BLaER1 treated with 17β-estradiol and CSF1 and Interleukin-3, amounts not matched to agents 10 nM and 100 nM (cell line): ENCODE data around the gene ARL13A.

Experiments
- H3K27ac ChIP-seq, 11 experiments: shearing (Covaris generic); formaldehyde crosslinking; 2 replicates each; pipeline ENCODE4 v1.8.1; 2022
- H3K27me3 ChIP-seq, 11 experiments: shearing (Covaris generic); formaldehyde crosslinking; 2 replicates each; pipeline ENCODE4 v1.8.1; 2022
- H3K36me3 ChIP-seq, 11 experiments: shearing (Covaris generic); formaldehyde crosslinking; 2 replicates each; pipeline ENCODE4 v1.8.1; 2022
- H3K4me1 ChIP-seq, 10 experiments: shearing (Covaris generic); formaldehyde crosslinking; 2 replicates each; pipeline ENCODE4 v1.8.1; 2022
- H3K4me2 ChIP-seq, 11 experiments: shearing (Covaris generic); formaldehyde crosslinking; 2 replicates each; pipeline ENCODE4 v1.8.1; 2022
- H3K4me3 ChIP-seq, 10 experiments: shearing (Covaris generic); formaldehyde crosslinking; 2 replicates each; pipeline ENCODE4 v1.8.1; 2022
- H3K9ac ChIP-seq, 11 experiments: shearing (Covaris generic); formaldehyde crosslinking; 2 replicates each; pipeline ENCODE4 v1.8.1; 2022
- H3K9me3 ChIP-seq, 11 experiments: shearing (Covaris generic); formaldehyde crosslinking; replicated peaks in 1 of 11; 2 replicates each; pipeline ENCODE4 v1.8.1; 2022
- H4K20me1 ChIP-seq, 11 experiments: shearing (Covaris generic); formaldehyde crosslinking; 2 replicates each; pipeline ENCODE4 v1.8.1; 2022
- Cebpa-rat ChIP-seq, 11 experiments: shearing (Covaris generic); IDR thresholded peaks; 2 replicates each; pipeline ENCODE4 v1.8.1; 2022

ARL13A gene

GRCh38 chrX:100969408-100969807 lies at the start of gene ARL13A:
TSS of gene ARL13A (plus strand) at chrX:100969708. CDS start at chrX:100973690, 3,982 bp downstream.
- Histone ChIP-seq H3K4me1 (no peaks in the 10 kb centered on the region), H3K27ac (no peak within 1 kb of the TSS), H3K9ac (no peak within 1 kb of the TSS), H3K27me3 (no peaks in the 10 kb centered on the region), H4K20me1 (no peaks in the 10 kb centered on the region), H3K4me2 (no peak within 1 kb of the TSS), H3K9me3 (peaks cover 9 to 13% (median 11%) of the 10 kb centered on the region in 11 experiments), H3K36me3 (no peaks in the 10 kb centered on the region), H3K4me3 (no peak within 1 kb of the TSS)
- no peak for TF ChIP-seq Cebpa-rat (IDR thresholded peaks at IDR 0.05)

- no peaks in the 10 kb centered on the region for H4K20me1 ChIP-seq
- no peaks in the 10 kb centered on the region for H3K4me1 ChIP-seq
- no peak overlapping the region for H3K27ac ChIP-seq
- no peak overlapping the region for H3K4me3 ChIP-seq
- H3K4me2 ChIP-seq: no peak overlapping the region
- H3K9me3 ChIP-seq: peaks cover 0 to 6% (median 0%) of the 10 kb centered on the region in 11 experiments; a peak in 2 of 22 replicates
- H3K9ac ChIP-seq: no peak overlapping the region
- H3K27me3 ChIP-seq: no peaks in the 10 kb centered on the region
- H3K36me3 ChIP-seq: no peaks in the 10 kb centered on the region
- no peak for TF ChIP-seq Cebpa-rat (IDR thresholded peaks at IDR 0.05)
Measured at GRCh38 chrX:100924375-100924774, 45.1 kb upstream of the ARL13A start.

GRCh38 chrX:100926453-100926852 lies 43.1 kb upstream of the ARL13A start:
- no peak overlapping the region for H3K27ac ChIP-seq
- no peaks in the 10 kb centered on the region for H3K27me3 ChIP-seq
- no peak overlapping the region for H3K4me3 ChIP-seq
- no peak for TF ChIP-seq Cebpa-rat (IDR thresholded peaks at IDR 0.05)
- H3K9ac ChIP-seq: no peak overlapping the region
- no peaks in the 10 kb centered on the region for H4K20me1 ChIP-seq
- peaks cover 0 to 1% (median 0%) of the 10 kb centered on the region in 10 experiments; a peak in 1 of 20 replicates for H3K4me1 ChIP-seq
- H3K9me3 ChIP-seq: peaks cover 4 to 17% (median 9%) of the 10 kb centered on the region in 11 experiments; a peak in 20 of 22 replicates
- no peaks in the 10 kb centered on the region for H3K36me3 ChIP-seq
- no peak overlapping the region for H3K4me2 ChIP-seq

GRCh38 chrX:100928660-100929613 lies 40.6 kb upstream of the ARL13A start, which contains the start of gene XKRX:
TSS of gene XKRX (minus strand) at chrX:100928917. CDS start at chrX:100928304, 613 bp downstream.
- no peak within 1 kb of the TSS for H3K9ac ChIP-seq
- no peak for TF ChIP-seq Cebpa-rat (IDR thresholded peaks at IDR 0.05)
- H3K27me3 ChIP-seq: no peaks in the 10 kb centered on the region
- no peak within 1 kb of the TSS for H3K27ac ChIP-seq
- H3K36me3 ChIP-seq: no peaks in the 10 kb centered on the region
- no peak within 1 kb of the TSS for H3K4me3 ChIP-seq
- peaks cover 0 to 12% (median 0%) of the 10 kb centered on the region in 10 experiments; a peak in 2 of 20 replicates for H3K4me1 ChIP-seq
- H4K20me1 ChIP-seq: no peaks in the 10 kb centered on the region
- peaks cover 6 to 28% (median 13%) of the 10 kb centered on the region in 11 experiments; a peak in 20 of 22 replicates for H3K9me3 ChIP-seq
- no peak within 1 kb of the TSS for H3K4me2 ChIP-seq

GRCh38 chrX:100931218-100931924 lies 38.1 kb upstream of the ARL13A start:
- Histone ChIP-seq H3K4me3 (no peak overlapping the region), H3K9ac (no peak overlapping the region), H3K9me3 (peaks cover 6 to 28% (median 16%) of the 10 kb centered on the region in 11 experiments; a peak in 20 of 22 replicates), H3K27me3 (no peaks in the 10 kb centered on the region), H3K27ac (peak overlapping the region in 1 of 11 experiments; percentile 32; a peak in 2 of 22 replicates), H3K36me3 (no peaks in the 10 kb centered on the region), H4K20me1 (no peaks in the 10 kb centered on the region), H3K4me1 (peaks cover 0 to 12% (median 0%) of the 10 kb centered on the region in 10 experiments; a peak in 2 of 20 replicates), H3K4me2 (no peak overlapping the region)
- no peak for TF ChIP-seq Cebpa-rat (IDR thresholded peaks at IDR 0.05)

- Histone ChIP-seq H3K36me3 (no peaks in the 10 kb centered on the region), H3K9ac (no peak overlapping the region), H3K4me3 (no peak overlapping the region), H3K4me1 (peaks cover 0 to 12% (median 0%) of the 10 kb centered on the region in 10 experiments; a peak in 2 of 20 replicates), H3K4me2 (0 out of 22 replicates have a peak overlapping the region, but pooled peaks of 1 of the 11 experiments have one; percentile 10), H3K27me3 (no peaks in the 10 kb centered on the region), H4K20me1 (no peaks in the 10 kb centered on the region), H3K9me3 (peaks cover 6 to 28% (median 16%) of the 10 kb centered on the region in 11 experiments; a peak in 20 of 22 replicates), H3K27ac (0 out of 22 replicates have a peak overlapping the region, but pooled peaks of 1 of the 11 experiments have one; percentile 32)
- no peak for TF ChIP-seq Cebpa-rat (IDR thresholded peaks at IDR 0.05)
Measured at GRCh38 chrX:100931925-100932285, 37.6 kb upstream of the ARL13A start.

GRCh38 chrX:100935767-100936166 lies 33.7 kb upstream of the ARL13A start:
- H3K36me3 ChIP-seq: no peaks in the 10 kb centered on the region
- no peak for TF ChIP-seq Cebpa-rat (IDR thresholded peaks at IDR 0.05)
- no peak overlapping the region for H3K4me2 ChIP-seq
- no peaks in the 10 kb centered on the region for H3K27me3 ChIP-seq
- H3K9me3 ChIP-seq: peaks cover 1 to 24% (median 12%) of the 10 kb centered on the region in 11 experiments; a peak in 20 of 22 replicates
- H3K9ac ChIP-seq: no peak overlapping the region
- no peaks in the 10 kb centered on the region for H4K20me1 ChIP-seq
- H3K4me1 ChIP-seq: peaks cover 0 to 12% (median 0%) of the 10 kb centered on the region in 10 experiments; a peak in 2 of 20 replicates
- no peak overlapping the region for H3K4me3 ChIP-seq
- H3K27ac ChIP-seq: no peak overlapping the region

GRCh38 chrX:100939333-100939732 lies 30.2 kb upstream of the ARL13A start:
- Histone ChIP-seq H3K9ac (no peak overlapping the region), H3K27me3 (no peaks in the 10 kb centered on the region), H3K4me3 (no peak overlapping the region), H3K9me3 (peaks cover 0 to 11% (median 0%) of the 10 kb centered on the region in 11 experiments; a peak in 1 of 22 replicates), H3K4me1 (no peaks in the 10 kb centered on the region), H3K27ac (no peak overlapping the region), H4K20me1 (no peaks in the 10 kb centered on the region), H3K36me3 (no peaks in the 10 kb centered on the region), H3K4me2 (no peak overlapping the region)
- TF ChIP-seq Cebpa-rat (IDR thresholded peaks at IDR 0.05): no peak

GRCh38 chrX:100944601-100945000 lies 24.9 kb upstream of the ARL13A start:
- no peaks in the 10 kb centered on the region for H4K20me1 ChIP-seq
- H3K4me1 ChIP-seq: no peaks in the 10 kb centered on the region
- no peaks in the 10 kb centered on the region for H3K27me3 ChIP-seq
- no peak overlapping the region for H3K9ac ChIP-seq
- H3K4me3 ChIP-seq: no peak overlapping the region
- TF ChIP-seq Cebpa-rat (IDR thresholded peaks at IDR 0.05): no peak
- no peaks in the 10 kb centered on the region for H3K36me3 ChIP-seq
- H3K27ac ChIP-seq: no peak overlapping the region
- H3K9me3 ChIP-seq: no peaks in the 10 kb centered on the region
- H3K4me2 ChIP-seq: no peak overlapping the region
